PC-9 (cell line): ENCODE data around the gene SLC35F6. TPM values are rescaled to one million over a fixed set of nuclear protein-coding genes. Genes with fewer than 3 reads are reported as not detected.

Experiments
- BruUV-seq: library from RNA; stranded (reverse); fragments of 400-500 nt; replicated peaks from 2 replicates; lab custom pipeline; 2021; lab: Mats Ljungman, UMichigan
- CTCF ChIA-PET: fragments of 300-600 bp; sonication (Branson Sonifier 250); formaldehyde crosslinking; loops from one replicate; lab custom pipeline; 2022; ENCODE audit warnings: antibody characterized with exemption; lab: Charles Lee
- POLR2A ChIA-PET: fragments of 300-600 bp; sonication (Branson Sonifier 250); formaldehyde crosslinking; loops from one replicate; lab custom pipeline; 2022; ENCODE audit warnings: antibody characterized with exemption; ENCODE audit not compliant: unreplicated experiment; lab: Charles Lee
- DNase-seq, 2 experiments: peaks; one replicate each; pipeline versions ENCODE4 v3.0.0 to v3.0.0-alpha.2; 2015 to 2022; ENCODE audit warnings: mixed read lengths in 1 of 2
- H2AFZ ChIP-seq: fragments of 200-600 bp; sonication (generic); 2 replicates; pipeline ENCODE4 v1.8.1; 2017; ENCODE audit warnings: antibody characterized with exemption
- H3F3A ChIP-seq: fragments of 200-600 bp; sonication (generic); 2 replicates; pipeline ENCODE4 v1.8.1; 2017; ENCODE audit warnings: antibody characterized with exemption, mild to moderate bottlenecking, low read depth; ENCODE audit not compliant: insufficient read depth
- H3K27ac ChIP-seq: fragments of 200-600 bp; sonication (generic); 2 replicates; pipeline ENCODE4 v1.6.1; 2016; ENCODE audit warnings: mixed run types
- H3K27me3 ChIP-seq: fragments of 200-600 bp; sonication (generic); 2 replicates; pipeline ENCODE4 v1.6.1; 2016; ENCODE audit warnings: low read depth, mixed run types; ENCODE audit not compliant: insufficient read depth
- H3K36me3 ChIP-seq: fragments of 200-600 bp; sonication (generic); 2 replicates; pipeline ENCODE4 v1.6.1; 2016; ENCODE audit warnings: low read depth, mixed run types
- H3K4me1 ChIP-seq: fragments of 200-600 bp; sonication (generic); replicated peaks from 2 replicates; pipeline ENCODE4 v1.6.1; 2016; ENCODE audit warnings: mixed run types; ENCODE audit not compliant: insufficient read depth
- H3K4me2 ChIP-seq: fragments of 200-600 bp; sonication (generic); 2 replicates; pipeline ENCODE4 v1.6.1; 2017; ENCODE audit warnings: mixed run types
- H3K4me3 ChIP-seq: fragments of 200-600 bp; sonication (generic); 2 replicates; pipeline ENCODE4 v1.6.1; 2016; ENCODE audit warnings: mixed run types
- H3K79me2 ChIP-seq: fragments of 200-600 bp; sonication (generic); 2 replicates; pipeline ENCODE4 v1.6.1; 2017; ENCODE audit warnings: low read depth, mixed run types
- H3K9me2 ChIP-seq: fragments of 200-600 bp; sonication (generic); 2 replicates; pipeline ENCODE4 v1.8.1; 2017; ENCODE audit warnings: mild to moderate bottlenecking; ENCODE audit not compliant: insufficient read depth
- H3K9me3 ChIP-seq: fragments of 200-600 bp; sonication (generic); 2 replicates; pipeline ENCODE4 v1.8.1; 2016; ENCODE audit warnings: low read depth; ENCODE audit not compliant: insufficient read depth
- H4K20me1 ChIP-seq: fragments of 200-600 bp; sonication (generic); 2 replicates; pipeline ENCODE4 v1.8.1; 2017; ENCODE audit not compliant: insufficient read depth
- EZH2 ChIP-seq: fragments of 200-600 bp; sonication (generic); IDR thresholded peaks from 2 replicates; pipeline ENCODE4 v1.8.0; 2017; ENCODE audit warnings: antibody characterized with exemption, low read depth
- intact Hi-C: fragments of 100-400 bp; cut with micrococcal nuclease; formaldehyde crosslinking; loops from one replicate; pipeline ENCODE4 v1.10.0; 2022; ENCODE audit not compliant: unreplicated experiment
- total RNA-seq: library from RNA; stranded (reverse); gene quantifications from 2 replicates; pipeline ENCODE4 v1.2.3, GENCODE V29; 2021
- TF ChIP-seq, protein P1 (sequence below): fragments of 200-600 bp; sonication (generic); conservative IDR thresholded peaks from 2 replicates; pipeline ENCODE4 v1.6.1; 2017; ENCODE audit warnings: mixed run types, antibody characterized with exemption, mild to moderate bottlenecking, moderate library complexity

The SLC35F6 gene
- total RNA-seq, 1 experiment from 2014 or later: 39.1 TPM

DNA sequence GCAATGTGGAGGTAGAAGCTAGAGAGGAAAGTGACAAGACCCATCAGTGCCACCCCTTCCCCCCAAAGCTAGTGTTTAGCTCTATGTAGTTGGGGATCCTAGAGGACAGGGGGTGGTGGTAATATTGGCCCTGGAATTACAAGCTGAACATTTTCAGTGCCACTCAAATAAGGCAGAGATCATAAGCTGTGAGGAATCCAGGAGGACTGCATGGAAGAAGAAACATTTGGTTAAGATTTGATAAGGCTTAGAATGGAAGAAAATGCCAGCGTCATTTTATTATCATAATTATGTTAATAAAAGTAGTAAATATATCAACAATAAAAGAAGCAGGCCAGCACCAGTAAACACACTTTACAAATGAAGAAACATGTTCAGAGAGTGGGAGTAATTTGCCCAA is 37.9 kb upstream of the SLC35F6 start:
- H4K20me1 ChIP-seq: no peaks in the 10 kb centered on the region
- no TSS peak for BruUV-seq
- ChIA-PET CTCF (no interaction called here), POLR2A (interaction anchor here (0.6 kb wide), 1 partner anchor 370 kb away, joined by 12 read pairs; no protein-coding TSS in a partner anchor)
- no peaks in the 10 kb centered on the region for H3K9me3 ChIP-seq
- H3K4me3 ChIP-seq: no peak overlapping the region
- H3K27ac ChIP-seq: no peak overlapping the region
- no peaks in the 10 kb centered on the region for H3K27me3 ChIP-seq
- H3K9me2 ChIP-seq: no peaks in the 10 kb centered on the region
- intact Hi-C loops: no loop called here
- DNase-seq: no peak
- H2AFZ ChIP-seq: no peak overlapping the region
- no peak overlapping the region for H3K4me2 ChIP-seq
- H3K79me2 ChIP-seq: no peaks in the 10 kb centered on the region
- TF ChIP-seq EZH2: no peak
- TF ChIP-seq, protein P1, sequence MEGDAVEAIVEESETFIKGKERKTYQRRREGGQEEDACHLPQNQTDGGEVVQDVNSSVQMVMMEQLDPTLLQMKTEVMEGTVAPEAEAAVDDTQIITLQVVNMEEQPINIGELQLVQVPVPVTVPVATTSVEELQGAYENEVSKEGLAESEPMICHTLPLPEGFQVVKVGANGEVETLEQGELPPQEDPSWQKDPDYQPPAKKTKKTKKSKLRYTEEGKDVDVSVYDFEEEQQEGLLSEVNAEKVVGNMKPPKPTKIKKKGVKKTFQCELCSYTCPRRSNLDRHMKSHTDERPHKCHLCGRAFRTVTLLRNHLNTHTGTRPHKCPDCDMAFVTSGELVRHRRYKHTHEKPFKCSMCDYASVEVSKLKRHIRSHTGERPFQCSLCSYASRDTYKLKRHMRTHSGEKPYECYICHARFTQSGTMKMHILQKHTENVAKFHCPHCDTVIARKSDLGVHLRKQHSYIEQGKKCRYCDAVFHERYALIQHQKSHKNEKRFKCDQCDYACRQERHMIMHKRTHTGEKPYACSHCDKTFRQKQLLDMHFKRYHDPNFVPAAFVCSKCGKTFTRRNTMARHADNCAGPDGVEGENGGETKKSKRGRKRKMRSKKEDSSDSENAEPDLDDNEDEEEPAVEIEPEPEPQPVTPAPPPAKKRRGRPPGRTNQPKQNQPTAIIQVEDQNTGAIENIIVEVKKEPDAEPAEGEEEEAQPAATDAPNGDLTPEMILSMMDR: no peak
- peaks cover 45% of the 10 kb centered on the region for H3K4me1 ChIP-seq
- H3F3A ChIP-seq: peaks cover 44% of the 10 kb centered on the region
- no peaks in the 10 kb centered on the region for H3K36me3 ChIP-seq

DNA sequence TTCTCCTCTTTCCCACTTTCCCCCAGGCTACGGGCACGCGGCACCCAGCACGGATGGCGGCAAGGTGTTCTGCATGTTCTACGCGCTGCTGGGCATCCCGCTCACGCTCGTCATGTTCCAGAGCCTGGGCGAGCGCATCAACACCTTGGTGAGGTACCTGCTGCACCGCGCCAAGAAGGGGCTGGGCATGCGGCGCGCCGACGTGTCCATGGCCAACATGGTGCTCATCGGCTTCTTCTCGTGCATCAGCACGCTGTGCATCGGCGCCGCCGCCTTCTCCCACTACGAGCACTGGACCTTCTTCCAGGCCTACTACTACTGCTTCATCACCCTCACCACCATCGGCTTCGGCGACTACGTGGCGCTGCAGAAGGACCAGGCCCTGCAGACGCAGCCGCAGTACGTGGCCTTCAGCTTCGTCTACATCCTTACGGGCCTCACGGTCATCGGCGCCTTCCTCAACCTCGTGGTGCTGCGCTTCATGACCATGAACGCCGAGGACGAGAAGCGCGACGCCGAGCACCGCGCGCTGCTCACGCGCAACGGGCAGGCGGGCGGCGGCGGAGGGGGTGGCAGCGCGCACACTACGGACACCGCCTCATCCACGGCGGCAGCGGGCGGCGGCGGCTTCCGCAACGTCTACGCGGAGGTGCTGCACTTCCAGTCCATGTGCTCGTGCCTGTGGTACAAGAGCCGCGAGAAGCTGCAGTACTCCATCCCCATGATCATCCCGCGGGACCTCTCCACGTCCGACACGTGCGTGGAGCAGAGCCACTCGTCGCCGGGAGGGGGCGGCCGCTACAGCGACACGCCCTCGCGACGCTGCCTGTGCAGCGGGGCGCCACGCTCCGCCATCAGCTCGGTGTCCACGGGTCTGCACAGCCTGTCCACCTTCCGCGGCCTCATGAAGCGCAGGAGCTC is 36.2 kb upstream of the SLC35F6 start:
- no peak for DNase-seq
- no peak overlapping the region for H3K4me2 ChIP-seq
- H3K9me2 ChIP-seq: no peaks in the 10 kb centered on the region
- ChIA-PET CTCF (no interaction called here), POLR2A (no interaction called here)
- no peaks in the 10 kb centered on the region for H4K20me1 ChIP-seq
- H3F3A ChIP-seq: peaks cover 28% of the 10 kb centered on the region
- no peak overlapping the region for H2AFZ ChIP-seq
- no peaks in the 10 kb centered on the region for H3K27me3 ChIP-seq
- no peak overlapping the region for H3K4me3 ChIP-seq
- H3K27ac ChIP-seq: no peak overlapping the region
- TF ChIP-seq EZH2: no peak
- peaks cover 28% of the 10 kb centered on the region for H3K4me1 ChIP-seq
- no TSS peak for BruUV-seq
- no peaks in the 10 kb centered on the region for H3K36me3 ChIP-seq
- no peaks in the 10 kb centered on the region for H3K79me2 ChIP-seq
- intact Hi-C loops: no loop called here
- H3K9me3 ChIP-seq: no peaks in the 10 kb centered on the region

DNA sequence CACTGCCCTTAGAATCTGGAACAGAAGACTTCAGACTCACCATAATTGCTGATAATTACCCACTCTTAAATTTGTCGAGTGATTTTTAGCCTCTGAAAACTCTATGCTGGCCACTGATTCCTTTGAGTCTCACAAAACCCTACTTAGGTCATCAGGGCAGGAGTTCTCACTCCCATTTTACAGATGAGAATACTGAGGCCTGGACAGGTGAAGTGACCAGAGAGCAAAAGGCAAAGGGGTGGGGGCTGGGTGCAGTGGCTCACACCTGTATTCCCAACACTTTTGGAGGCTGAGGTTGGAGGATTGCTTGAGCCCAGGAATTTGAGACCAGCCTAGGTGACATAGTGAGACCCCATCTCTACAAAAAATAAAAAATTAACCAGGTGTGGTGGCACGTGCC is 34.8 kb upstream of the SLC35F6 start:
- Histone ChIP-seq H2AFZ (no peak overlapping the region), H3K9me2 (no peaks in the 10 kb centered on the region), H3K4me1 (peaks cover 14% of the 10 kb centered on the region), H3K27me3 (no peaks in the 10 kb centered on the region), H3K9me3 (no peaks in the 10 kb centered on the region), H3K4me2 (no peak overlapping the region), H3F3A (peaks cover 14% of the 10 kb centered on the region), H3K4me3 (no peak overlapping the region), H3K27ac (no peak overlapping the region), H4K20me1 (no peaks in the 10 kb centered on the region), H3K36me3 (no peaks in the 10 kb centered on the region), H3K79me2 (no peaks in the 10 kb centered on the region)
- no peak for DNase-seq
- ChIA-PET CTCF (no interaction called here), POLR2A (no interaction called here)
- TF ChIP-seq EZH2: no peak
- TF ChIP-seq, protein P1: no peak
- no TSS peak for BruUV-seq
- intact Hi-C loops: no loop called here
